Activated CD4-positive, alpha-beta T cell treated with anti-CD3 and anti-CD28 coated beads, Interleukin-2, amount 50 U/mL, for 24 hours (primary cell): ENCODE data around the gene TCOF1.

Experiments
- DNase-seq, 2 donors: peaks; one replicate each; pipeline ENCODE4 v3.0.0-alpha.2; 2020; ENCODE audit warnings: low read depth in 1 of 2, low spot score in 1 of 2

TCOF1 gene

DNA sequence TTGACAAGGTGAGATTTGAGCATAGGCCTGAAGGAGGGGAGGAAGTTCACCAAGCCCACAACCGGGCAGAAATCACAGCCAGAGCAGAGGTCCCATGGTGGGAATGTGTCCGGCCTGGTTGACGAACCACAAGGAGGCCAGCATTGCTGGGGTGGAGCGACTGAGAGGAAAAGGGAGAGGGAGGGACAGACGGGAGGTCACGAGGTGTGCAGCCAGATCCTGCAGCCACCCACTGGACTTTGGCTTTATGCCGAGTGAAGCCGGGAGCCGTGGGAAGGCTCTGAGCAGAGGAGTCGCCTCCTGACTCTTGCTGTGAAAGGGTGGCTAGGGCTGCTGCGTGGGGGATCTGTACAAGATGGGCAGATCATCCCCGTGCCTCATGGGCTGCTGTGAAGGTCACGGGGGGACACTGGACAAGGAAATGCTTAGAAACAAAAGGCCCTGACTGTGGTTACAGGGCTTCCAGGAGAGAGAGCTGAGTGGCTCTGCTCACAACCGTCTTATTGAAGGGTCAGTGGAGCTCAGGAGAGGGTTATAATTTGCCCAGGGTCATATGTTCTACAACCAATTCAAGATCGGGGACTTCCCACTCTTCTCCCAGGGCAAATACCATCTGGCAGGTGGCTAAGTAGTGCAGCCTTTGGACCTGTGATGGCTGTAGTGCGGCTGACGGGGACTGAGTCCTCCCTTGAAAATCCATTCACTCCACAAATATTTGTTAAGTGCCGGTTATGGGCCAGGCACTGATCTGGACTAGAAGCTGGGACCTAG, 70.8 kb downstream of the TCOF1 start:
- DNase-seq = no peak

GRCh38 chr5:150428978-150429377, 71.5 kb downstream of the TCOF1 start:
- no peak for DNase-seq

DNA sequence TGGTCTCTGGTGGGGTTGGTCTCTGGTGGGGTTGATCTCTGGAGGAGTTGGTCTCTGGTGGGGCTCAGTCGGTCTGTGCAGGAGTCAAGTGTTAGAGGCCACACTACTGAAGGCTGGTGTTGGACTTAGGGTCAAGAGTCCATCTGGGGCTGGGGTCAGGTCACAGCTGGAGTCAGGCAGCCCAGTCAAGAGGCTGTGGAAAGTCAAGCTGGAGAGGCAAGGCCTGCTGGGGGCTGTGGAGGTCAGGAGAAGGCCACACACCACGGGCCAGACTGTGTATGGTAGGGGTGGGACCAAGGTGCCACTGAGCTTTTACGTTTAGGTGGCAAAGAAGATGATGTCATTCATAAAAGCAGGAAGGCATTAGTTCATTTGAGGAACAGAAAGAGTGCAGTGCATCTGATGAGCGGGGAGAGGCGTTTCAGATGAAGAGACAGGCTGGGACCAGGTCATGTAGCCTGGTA, 71.9 kb downstream of the TCOF1 start:
- DNase-seq = no peak

DNA sequence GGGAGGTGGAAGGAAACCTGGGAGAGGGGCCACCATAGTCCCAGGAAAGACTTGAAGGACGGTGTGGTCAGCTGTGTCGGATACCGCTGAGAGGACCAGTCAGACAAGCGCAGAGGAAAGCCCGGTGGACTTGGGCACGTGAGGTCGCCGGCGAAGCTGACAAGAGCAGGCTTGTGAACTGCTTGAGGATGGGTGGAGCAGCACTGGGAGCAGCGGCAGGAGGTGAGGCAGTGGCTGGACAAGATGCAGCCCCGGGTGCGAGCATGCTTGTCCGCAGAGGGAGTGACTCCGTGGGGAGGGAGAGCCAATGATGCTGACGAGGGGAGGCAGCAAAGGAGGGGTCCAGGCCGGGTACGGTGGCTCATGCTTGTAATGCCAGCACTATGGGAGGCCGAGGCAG, 73.6 kb downstream of the TCOF1 start:
- no peak for DNase-seq

GRCh38 chr5:150431574-150431973, 74.1 kb downstream of the TCOF1 start:
- no peak for DNase-seq

- no peak for DNase-seq
Measured at GRCh38 chr5:150434464-150434863, 77.0 kb downstream of the TCOF1 start.

DNA sequence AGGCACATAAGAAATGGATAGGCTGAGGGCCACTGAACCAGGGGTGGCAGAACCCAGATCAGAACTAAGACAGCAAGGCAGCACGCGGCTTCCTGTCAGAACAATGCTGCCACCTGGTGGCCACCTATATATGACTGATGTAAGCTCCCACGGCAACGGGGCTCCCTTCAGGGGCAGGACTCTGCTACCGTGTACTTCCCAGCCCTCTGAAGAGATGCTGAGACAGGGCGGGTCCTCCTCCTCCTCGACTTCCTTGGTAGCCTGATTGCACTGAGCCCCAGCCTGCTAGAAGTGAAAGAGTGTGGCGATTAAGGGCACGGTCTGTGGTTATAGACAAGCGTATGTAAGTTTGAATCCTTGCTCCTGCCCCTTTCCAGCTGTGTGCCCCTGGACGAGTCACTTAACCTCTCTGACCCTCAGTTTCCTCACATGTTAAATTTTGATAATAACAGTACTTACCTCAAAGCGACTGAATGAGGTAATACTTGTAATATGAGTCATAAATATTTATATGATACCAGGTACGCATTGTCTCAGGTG, 78.7 kb downstream of the TCOF1 start:
- peak; percentile 87 to 91 for DNase-seq

DNA sequence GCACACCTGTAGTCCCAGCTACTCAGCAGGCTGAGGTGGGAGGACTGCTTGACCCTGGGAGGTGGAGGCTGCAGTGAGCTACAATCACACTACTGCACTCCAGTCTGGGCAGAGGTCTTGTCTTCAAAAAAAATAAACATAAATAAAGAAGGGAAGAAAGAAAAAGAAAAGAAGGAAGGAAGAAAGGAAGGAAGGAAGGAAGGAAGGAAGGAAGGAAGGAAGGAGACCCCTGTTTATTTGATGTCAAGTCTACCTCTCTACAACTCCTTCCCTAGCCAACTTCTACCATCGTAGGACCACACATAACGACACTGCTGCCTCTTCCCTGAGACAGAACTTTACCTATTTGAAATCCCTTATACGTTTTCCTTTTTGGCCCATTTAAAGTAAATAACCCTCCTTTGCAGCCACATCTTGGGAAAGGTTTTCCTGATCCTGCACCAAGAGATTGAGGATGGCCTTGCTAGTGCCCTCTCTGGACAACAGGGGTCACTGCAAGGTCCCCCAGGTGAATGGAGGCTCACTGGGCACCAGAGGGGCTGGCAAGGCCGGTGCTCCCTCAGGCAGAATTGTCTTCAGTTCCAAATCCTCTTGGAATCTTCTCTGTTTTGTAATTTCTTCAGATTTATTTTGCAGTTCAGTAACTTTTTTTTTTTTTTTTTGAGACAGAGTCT, 81.5 kb downstream of the TCOF1 start:
- DNase-seq = no peak

DNA sequence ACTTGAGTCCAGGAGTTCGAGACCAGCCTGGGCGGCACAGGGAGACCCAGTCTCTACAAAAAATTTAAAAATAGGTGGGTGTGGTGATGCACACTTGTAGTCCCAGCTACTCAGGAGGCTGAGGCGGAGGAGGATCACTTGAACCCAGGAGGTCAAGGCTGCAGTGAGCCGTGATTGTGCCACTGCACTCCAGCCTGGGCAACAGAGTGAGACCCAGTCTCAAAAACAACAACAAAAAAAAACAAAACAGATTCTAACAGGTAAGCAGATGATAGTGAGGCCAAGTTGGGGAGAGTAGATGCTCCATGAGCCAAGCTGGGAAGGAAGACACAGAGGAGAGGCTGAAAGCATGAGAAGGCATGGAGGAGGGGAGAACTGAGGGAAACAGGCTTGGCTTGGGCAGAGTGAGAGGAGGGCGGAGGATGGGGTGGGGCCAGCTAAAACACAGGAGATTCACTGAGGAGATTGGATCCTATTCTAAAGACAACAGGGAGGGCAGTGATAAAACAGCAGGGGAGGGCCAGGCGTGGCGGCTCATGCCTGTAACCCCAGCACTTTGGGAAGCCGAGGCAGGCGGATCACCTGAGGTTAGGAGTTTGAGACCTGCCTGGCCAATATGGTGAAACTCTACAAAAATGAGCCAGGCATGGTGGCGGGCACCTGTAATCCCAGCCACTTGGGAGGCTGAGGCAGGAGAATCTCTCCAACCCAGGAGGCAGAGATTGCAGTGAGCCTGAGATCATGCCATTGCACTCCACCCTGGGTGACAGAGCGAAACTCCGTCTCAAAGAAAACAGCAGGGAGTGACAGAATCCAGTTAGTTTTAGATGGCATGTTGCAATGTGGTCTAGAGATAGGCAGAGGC, 83.7 kb downstream of the TCOF1 start:
- DNase-seq = no peak

DNA sequence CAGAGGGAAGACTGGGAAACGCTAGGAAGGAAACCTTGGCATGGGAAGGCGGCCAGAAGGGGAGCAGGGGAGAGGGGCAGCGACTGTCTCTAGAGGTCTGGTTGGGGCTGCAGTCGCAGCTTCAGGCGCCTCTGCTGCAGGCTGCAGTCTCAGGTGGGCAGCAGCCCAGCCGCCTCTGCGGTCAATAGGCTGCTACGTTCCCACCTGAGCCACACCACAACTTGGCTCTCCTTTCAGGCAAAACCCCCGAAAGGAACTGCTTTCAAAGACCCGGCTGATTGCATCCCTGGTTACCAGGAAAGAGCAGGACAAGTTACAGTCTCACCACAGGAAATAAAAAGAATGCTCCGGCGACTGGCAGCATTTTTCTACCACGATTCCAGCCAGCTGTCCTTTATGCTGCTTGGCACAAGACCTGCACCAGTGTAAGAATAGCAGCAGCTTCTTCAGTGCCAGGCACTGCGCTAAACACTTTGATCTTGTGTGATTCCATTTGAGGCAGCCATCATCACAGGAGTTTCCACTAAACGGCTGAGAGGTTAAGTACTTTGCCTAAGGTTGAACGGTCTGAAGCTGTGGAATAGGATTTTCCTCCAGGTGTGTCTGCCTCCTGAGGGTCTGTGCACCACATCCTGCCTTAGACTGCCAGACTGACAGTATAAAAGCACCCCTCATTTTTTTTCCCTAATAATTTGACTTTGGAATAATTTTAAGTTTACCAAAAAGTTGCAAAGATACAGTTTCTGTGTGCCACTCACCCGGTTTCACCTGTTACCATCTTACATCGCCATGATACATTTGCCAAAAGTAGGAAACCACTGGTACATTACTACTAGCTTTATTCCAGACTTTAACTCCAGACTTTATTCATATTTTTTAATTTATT, 84.6 kb downstream of the TCOF1 start:
- no peak for DNase-seq

DNA sequence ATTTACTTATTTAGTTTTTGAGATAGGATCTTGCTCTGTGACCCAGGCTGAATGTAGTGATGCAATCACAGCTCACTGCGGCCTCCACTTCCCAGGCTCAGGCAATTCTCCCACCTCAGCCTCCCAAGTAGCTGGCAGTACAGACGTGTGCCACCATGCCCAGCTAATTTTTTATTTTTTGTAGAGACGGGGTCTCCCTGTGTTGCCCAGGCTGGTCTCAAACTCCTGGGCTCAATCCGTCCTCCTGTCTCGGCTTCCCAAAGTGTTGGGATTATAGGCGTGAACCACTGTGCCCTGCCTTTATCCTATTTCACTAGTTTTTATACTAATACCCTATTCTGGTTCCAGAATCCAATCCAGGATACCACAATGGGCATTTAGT, 85.2 kb downstream of the TCOF1 start:
- no peak for DNase-seq

GRCh38 chr5:150443242-150444075, 86.0 kb downstream of the TCOF1 start:
- no peak for DNase-seq

GRCh38 chr5:150444770-150445169, 87.3 kb downstream of the TCOF1 start:
- DNase-seq = no peak

- DNase-seq = no peak
Measured at GRCh38 chr5:150446088-150446487, 88.6 kb downstream of the TCOF1 start.

- no peak for DNase-seq
Measured at GRCh38 chr5:150446583-150446982, 89.1 kb downstream of the TCOF1 start.

GRCh38 chr5:150447188-150447587, 89.7 kb downstream of the TCOF1 start:
- DNase-seq = no peak

- no peak for DNase-seq
Measured at GRCh38 chr5:150448334-150448733, 90.8 kb downstream of the TCOF1 start.

GRCh38 chr5:150448952-150449516, 91.5 kb downstream of the TCOF1 start:
- DNase-seq = no peak
